ENCODE data around the gene GUSB. TPM values are rescaled to one million over a fixed set of nuclear protein-coding genes. Genes with fewer than 3 reads are reported as not detected.

GUSB gene
- total and polyA plus RNA-seq, 2 donors (not counting 1 experiment from before 2014, with no cell fraction given): 21.8 to 42.6 TPM

DNA sequence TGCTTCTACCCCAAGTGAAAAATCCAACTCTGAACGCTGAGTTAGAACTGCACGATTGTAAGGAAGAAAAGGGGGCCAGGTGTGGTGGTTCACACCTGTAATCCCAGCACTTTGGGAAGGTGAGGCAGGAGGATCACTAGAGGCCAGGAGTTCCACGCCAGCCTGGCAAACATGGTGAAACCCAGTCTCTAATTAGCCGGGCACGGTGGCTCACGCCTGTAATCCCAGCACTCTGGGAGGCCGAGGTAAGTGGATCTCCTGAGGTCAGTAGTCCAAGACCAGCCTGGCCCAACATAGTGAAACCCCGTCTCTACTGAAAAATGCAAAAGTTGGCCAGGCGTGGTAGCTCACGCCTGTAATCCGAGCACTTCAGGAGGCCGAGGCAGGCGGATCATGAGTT is 9.0 kb downstream of the GUSB start:
- no peaks in the 10 kb centered on the region for H3K79me2 ChIP-seq (ENCODE audit: control insufficient read depth, insufficient read depth, low read length)
- no peaks in the 10 kb centered on the region for H3K4me1 ChIP-seq (ENCODE audit: control insufficient read depth, extremely low read depth, insufficient read depth, low read length)
- no peak overlapping the region for H3K27ac ChIP-seq (ENCODE audit: insufficient read depth, low read length)
- TF ChIP-seq, protein P1, sequence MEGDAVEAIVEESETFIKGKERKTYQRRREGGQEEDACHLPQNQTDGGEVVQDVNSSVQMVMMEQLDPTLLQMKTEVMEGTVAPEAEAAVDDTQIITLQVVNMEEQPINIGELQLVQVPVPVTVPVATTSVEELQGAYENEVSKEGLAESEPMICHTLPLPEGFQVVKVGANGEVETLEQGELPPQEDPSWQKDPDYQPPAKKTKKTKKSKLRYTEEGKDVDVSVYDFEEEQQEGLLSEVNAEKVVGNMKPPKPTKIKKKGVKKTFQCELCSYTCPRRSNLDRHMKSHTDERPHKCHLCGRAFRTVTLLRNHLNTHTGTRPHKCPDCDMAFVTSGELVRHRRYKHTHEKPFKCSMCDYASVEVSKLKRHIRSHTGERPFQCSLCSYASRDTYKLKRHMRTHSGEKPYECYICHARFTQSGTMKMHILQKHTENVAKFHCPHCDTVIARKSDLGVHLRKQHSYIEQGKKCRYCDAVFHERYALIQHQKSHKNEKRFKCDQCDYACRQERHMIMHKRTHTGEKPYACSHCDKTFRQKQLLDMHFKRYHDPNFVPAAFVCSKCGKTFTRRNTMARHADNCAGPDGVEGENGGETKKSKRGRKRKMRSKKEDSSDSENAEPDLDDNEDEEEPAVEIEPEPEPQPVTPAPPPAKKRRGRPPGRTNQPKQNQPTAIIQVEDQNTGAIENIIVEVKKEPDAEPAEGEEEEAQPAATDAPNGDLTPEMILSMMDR (conservative IDR thresholded peaks at IDR 0.05 in 1 of 2, IDR thresholded peaks at IDR 0.05 in 1 of 2; ENCODE audit: low read depth in 1 of 2, low read length in 2 of 2): no peak
- TF ChIP-seq EZH2 (IDR thresholded peaks at IDR 0.05; ENCODE audit: low read length, missing control alignments): no peak
- H3K4me2 ChIP-seq (ENCODE audit: extremely low read depth, insufficient read depth, low read length): no peak overlapping the region
- no peaks in the 10 kb centered on the region for H3K9me3 ChIP-seq (ENCODE audit: control insufficient read depth, insufficient read depth, low read depth, low read length)
- H4K20me1 ChIP-seq (ENCODE audit: control insufficient read depth, extremely low read depth, insufficient read depth, low read length): no peaks in the 10 kb centered on the region
- no peak overlapping the region for H2AFZ ChIP-seq (ENCODE audit: low read length)
- no peaks in the 10 kb centered on the region for H3K27me3 ChIP-seq (ENCODE audit: control insufficient read depth, insufficient read depth, low read length)
- no peak overlapping the region for H3K9ac ChIP-seq (ENCODE audit: insufficient read depth, low read length)
- DNase-seq (ENCODE audit: low read depth in 2 of 2): no peak
- H3K4me3 ChIP-seq (replicated peaks in 1 of 4; ENCODE audit: control extremely low read depth in 1 of 4, insufficient read depth in 1 of 4, low read depth in 3 of 4, low read length in 4 of 4): no peak overlapping the region
- peaks cover 8% of the 10 kb centered on the region for H3K36me3 ChIP-seq (ENCODE audit: control insufficient read depth, insufficient read depth, low read length)

DNA sequence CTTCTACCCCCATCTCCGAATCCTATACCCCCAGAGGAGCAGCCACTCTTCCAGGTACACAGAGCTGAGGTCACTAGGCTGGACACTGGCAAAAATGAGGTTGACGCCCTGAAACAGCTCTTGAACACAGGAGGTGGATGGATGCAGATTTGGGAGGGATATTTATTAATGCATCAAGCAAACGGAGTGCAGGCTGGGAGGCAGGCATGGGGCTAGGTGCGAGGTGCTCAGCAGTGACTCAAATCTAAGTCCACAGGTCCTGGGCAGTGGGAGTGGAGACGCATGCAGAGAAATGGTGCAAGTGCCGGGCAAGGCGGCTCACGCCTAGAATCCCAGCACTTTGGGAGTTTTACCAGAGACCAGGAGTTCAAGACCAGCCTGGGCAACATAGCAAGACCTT is 11.0 kb downstream of the GUSB start:
- H3K4me1 ChIP-seq (ENCODE audit: control insufficient read depth, extremely low read depth, insufficient read depth, low read length): no peaks in the 10 kb centered on the region
- TF ChIP-seq EZH2 (IDR thresholded peaks at IDR 0.05; ENCODE audit: low read length, missing control alignments): no peak
- TF ChIP-seq, protein P1 (conservative IDR thresholded peaks at IDR 0.05 in 1 of 2, IDR thresholded peaks at IDR 0.05 in 1 of 2; ENCODE audit: low read depth in 1 of 2, low read length in 2 of 2): no peak
- H4K20me1 ChIP-seq (ENCODE audit: control insufficient read depth, extremely low read depth, insufficient read depth, low read length): no peaks in the 10 kb centered on the region
- peaks cover 12% of the 10 kb centered on the region for H3K36me3 ChIP-seq (ENCODE audit: control insufficient read depth, insufficient read depth, low read length)
- H3K27ac ChIP-seq (ENCODE audit: insufficient read depth, low read length): no peak overlapping the region
- H3K27me3 ChIP-seq (ENCODE audit: control insufficient read depth, insufficient read depth, low read length): no peaks in the 10 kb centered on the region
- DNase-seq (ENCODE audit: low read depth in 2 of 2): no peak
- no peak overlapping the region for H3K9ac ChIP-seq (ENCODE audit: insufficient read depth, low read length)
- no peaks in the 10 kb centered on the region for H3K79me2 ChIP-seq (ENCODE audit: control insufficient read depth, insufficient read depth, low read length)
- no peak overlapping the region for H3K4me3 ChIP-seq (replicated peaks in 1 of 4; ENCODE audit: control extremely low read depth in 1 of 4, insufficient read depth in 1 of 4, low read depth in 3 of 4, low read length in 4 of 4)
- no peak overlapping the region for H2AFZ ChIP-seq (ENCODE audit: low read length)
- H3K4me2 ChIP-seq (ENCODE audit: extremely low read depth, insufficient read depth, low read length): no peak overlapping the region
- H3K9me3 ChIP-seq (ENCODE audit: control insufficient read depth, insufficient read depth, low read depth, low read length): no peaks in the 10 kb centered on the region

DNA sequence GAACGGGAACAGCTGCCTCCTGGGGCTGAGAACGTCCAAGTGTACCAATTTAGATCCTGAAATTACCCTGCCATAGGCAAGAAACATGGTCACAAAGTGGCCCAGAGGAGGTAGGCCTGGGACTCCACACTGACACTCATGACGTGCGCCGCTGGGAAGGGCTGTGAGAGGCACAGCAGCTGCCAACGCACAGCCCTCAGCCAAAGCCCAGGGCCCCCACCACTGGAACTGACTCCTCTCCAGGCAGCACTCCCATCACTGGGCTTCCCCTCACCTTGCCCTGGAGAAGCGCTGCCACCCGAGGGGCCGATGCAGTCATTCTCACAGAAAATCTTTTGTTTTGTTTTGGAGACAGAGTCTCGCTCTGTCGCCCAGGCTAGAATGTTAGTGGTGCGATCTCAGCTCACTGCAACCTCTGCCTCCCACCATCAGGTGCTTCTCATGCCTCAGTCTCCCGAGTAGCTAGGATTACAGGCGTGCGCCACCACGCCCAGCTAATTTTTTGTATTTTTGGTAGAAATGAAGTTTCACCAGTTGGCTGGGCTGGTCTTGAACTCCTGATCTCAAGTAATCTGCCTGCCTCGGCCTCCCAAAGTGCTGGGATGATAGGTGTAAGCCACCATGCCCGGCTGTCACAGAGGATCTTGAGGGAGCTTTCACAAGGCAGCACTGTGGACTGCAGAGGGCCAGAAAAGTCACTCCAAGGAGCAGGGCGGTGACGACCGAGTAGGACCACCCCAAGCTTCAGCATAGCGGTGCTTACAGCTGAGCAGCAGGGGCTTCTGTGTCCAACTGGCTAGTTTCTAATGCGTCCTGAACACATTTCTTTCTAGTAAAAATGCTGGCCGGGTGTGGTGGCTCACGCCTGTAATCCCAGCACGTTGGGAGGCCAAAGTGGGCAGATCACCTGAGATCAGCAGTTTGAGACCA is 13.5 kb downstream of the GUSB start:
- H2AFZ ChIP-seq (ENCODE audit: low read length): no peak overlapping the region
- H3K4me2 ChIP-seq (ENCODE audit: extremely low read depth, insufficient read depth, low read length): no peak overlapping the region
- H3K9ac ChIP-seq (ENCODE audit: insufficient read depth, low read length): no peak overlapping the region
- no peaks in the 10 kb centered on the region for H3K27me3 ChIP-seq (ENCODE audit: control insufficient read depth, insufficient read depth, low read length)
- no peaks in the 10 kb centered on the region for H3K4me1 ChIP-seq (ENCODE audit: control insufficient read depth, extremely low read depth, insufficient read depth, low read length)
- DNase-seq (ENCODE audit: low read depth in 2 of 2): no peak
- H3K4me3 ChIP-seq (replicated peaks in 1 of 4; ENCODE audit: control extremely low read depth in 1 of 4, insufficient read depth in 1 of 4, low read depth in 3 of 4, low read length in 4 of 4): no peak overlapping the region
- H3K79me2 ChIP-seq (ENCODE audit: control insufficient read depth, insufficient read depth, low read length): no peaks in the 10 kb centered on the region
- no peaks in the 10 kb centered on the region for H3K9me3 ChIP-seq (ENCODE audit: control insufficient read depth, insufficient read depth, low read depth, low read length)
- peaks cover 8% of the 10 kb centered on the region for H3K36me3 ChIP-seq (ENCODE audit: control insufficient read depth, insufficient read depth, low read length)
- no peak overlapping the region for H3K27ac ChIP-seq (ENCODE audit: insufficient read depth, low read length)
- no peaks in the 10 kb centered on the region for H4K20me1 ChIP-seq (ENCODE audit: control insufficient read depth, extremely low read depth, insufficient read depth, low read length)
- TF ChIP-seq, protein P1 (conservative IDR thresholded peaks at IDR 0.05 in 1 of 2, IDR thresholded peaks at IDR 0.05 in 1 of 2; ENCODE audit: low read depth in 1 of 2, low read length in 2 of 2): no peak
- TF ChIP-seq EZH2 (IDR thresholded peaks at IDR 0.05; ENCODE audit: low read length, missing control alignments): no peak
